ENCODE measurements around the gene KCNK18.
A peak's percentile ranks its signal among the peaks of the same experiment; 100 is the strongest.

KCNK18 gene

DNA sequence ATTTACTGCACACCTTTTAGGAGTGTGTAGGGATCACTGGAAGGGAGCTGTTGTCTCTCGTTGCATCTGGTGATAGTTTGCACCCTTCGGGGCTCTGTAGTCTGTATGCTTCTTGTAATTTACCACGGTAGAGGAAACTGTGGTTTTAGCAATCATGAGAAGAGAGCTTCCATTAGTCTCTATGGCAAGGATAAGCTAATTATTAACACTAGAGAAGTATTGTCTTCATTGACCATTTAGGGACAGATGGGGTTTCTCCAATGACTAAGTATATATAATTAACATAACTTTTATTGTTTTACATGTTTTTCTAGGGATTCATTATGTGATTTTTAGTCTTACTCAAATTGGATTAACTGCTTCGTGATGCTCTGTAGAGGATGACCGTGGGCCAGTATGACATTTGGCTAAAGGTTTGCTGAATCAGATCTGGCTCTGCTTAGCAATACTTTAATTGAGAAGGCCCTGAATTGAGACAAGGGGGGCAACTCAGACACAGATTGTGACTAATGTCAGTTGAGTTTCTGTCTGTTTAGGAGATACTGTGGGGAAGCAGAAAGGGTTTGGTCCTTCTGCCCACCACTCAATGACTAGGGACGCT is 52.3 kb downstream of the KCNK18 start:
- TF ChIP-seq, protein P1, sequence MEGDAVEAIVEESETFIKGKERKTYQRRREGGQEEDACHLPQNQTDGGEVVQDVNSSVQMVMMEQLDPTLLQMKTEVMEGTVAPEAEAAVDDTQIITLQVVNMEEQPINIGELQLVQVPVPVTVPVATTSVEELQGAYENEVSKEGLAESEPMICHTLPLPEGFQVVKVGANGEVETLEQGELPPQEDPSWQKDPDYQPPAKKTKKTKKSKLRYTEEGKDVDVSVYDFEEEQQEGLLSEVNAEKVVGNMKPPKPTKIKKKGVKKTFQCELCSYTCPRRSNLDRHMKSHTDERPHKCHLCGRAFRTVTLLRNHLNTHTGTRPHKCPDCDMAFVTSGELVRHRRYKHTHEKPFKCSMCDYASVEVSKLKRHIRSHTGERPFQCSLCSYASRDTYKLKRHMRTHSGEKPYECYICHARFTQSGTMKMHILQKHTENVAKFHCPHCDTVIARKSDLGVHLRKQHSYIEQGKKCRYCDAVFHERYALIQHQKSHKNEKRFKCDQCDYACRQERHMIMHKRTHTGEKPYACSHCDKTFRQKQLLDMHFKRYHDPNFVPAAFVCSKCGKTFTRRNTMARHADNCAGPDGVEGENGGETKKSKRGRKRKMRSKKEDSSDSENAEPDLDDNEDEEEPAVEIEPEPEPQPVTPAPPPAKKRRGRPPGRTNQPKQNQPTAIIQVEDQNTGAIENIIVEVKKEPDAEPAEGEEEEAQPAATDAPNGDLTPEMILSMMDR (IDR thresholded peaks at IDR 0.05; ENCODE audit: borderline replicate concordance, extremely low read depth, low read length, poor library complexity, severe bottlenecking): no peak
- TF ChIP-seq EZH2 (IDR thresholded peaks at IDR 0.05; ENCODE audit: borderline replicate concordance, low read depth, low read length, severe bottlenecking): no peak
- Histone ChIP-seq H3K4me3 (ENCODE audit: low read depth in 1 of 2, low read length in 2 of 2) (no peak overlapping the region), H3K27ac (ENCODE audit: low read length) (no peak overlapping the region), H3K9ac (ENCODE audit: low read depth, low read length) (no peak overlapping the region), H4K20me1 (ENCODE audit: insufficient read depth, low read length) (no peaks in the 10 kb centered on the region), H3K4me2 (ENCODE audit: insufficient read depth, low read length) (no peak overlapping the region), H3K36me3 (ENCODE audit: insufficient read depth, low read length) (no peaks in the 10 kb centered on the region), H2AFZ (ENCODE audit: low read depth, low read length) (no peak overlapping the region), H3K27me3 (ENCODE audit: insufficient read depth, low read length, poor library complexity) (peaks cover 11% of the 10 kb centered on the region), H3K79me2 (ENCODE audit: insufficient read depth, low read length) (no peaks in the 10 kb centered on the region), H3K9me3 (ENCODE audit: insufficient read depth, low read length, severe bottlenecking) (no peaks in the 10 kb centered on the region), H3K4me1 (ENCODE audit: insufficient read depth, low read length) (no peaks in the 10 kb centered on the region)
- DNase-seq (no peak), ATAC-seq (ENCODE audit: insufficient read depth, low read depth) (peak; percentile 52; the same call in 1 of the 3 replicates)

DNA sequence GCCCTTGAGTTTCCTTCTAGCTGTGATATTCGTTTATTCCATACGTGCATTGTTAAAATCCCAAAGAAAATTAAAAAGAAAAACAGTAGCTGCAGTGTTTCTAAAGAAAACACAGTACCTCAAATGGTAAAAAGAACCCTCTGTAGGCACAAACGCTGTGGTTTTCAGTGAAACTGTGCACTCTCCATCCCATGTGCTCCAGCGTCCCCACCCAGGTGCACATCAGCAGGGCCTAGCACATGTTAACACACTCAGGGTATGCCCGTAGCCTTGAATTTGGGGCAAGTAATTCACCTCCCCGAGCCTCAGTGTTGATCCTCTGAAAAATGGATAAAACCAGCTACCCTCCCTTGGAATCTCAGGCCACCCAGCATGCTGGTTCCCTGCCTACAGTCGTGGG is 53.1 kb downstream of the KCNK18 start:
- no peaks in the 10 kb centered on the region for H3K79me2 ChIP-seq (ENCODE audit: insufficient read depth, low read length)

DNA sequence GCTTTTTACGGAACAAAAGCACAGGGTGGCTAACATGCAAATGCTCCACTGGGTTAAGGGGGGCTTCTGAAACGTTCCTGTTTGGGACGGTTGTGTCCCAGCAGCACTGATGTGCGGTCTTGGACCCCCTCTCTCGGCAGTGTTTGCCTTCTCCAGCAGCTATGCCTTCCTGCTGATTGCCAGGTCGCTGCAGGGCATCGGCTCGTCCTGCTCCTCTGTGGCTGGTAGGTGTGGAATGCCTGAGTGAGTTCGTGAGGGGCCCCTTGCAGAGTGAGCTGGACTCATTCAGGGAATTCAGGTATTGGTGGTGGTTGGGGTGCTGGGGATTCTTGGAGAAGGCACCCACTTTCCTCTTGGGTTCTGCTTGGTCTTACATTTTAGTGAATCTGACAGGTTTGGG is 56.6 kb downstream of the KCNK18 start:
- H3K4me1 ChIP-seq (ENCODE audit: insufficient read depth, low read length): no peaks in the 10 kb centered on the region
- no peaks in the 10 kb centered on the region for H3K36me3 ChIP-seq (ENCODE audit: insufficient read depth, low read length)
- no peaks in the 10 kb centered on the region for H3K9me3 ChIP-seq (ENCODE audit: insufficient read depth, low read length, severe bottlenecking)
- H4K20me1 ChIP-seq (ENCODE audit: insufficient read depth, low read length): no peaks in the 10 kb centered on the region
- H3K79me2 ChIP-seq (ENCODE audit: insufficient read depth, low read length): no peaks in the 10 kb centered on the region
- no peak overlapping the region for H2AFZ ChIP-seq (ENCODE audit: low read depth, low read length)
- H3K27ac ChIP-seq (ENCODE audit: low read length): no peak overlapping the region
- no peak overlapping the region for H3K4me2 ChIP-seq (ENCODE audit: insufficient read depth, low read length)
- H3K4me3 ChIP-seq (ENCODE audit: low read depth in 1 of 2, low read length in 2 of 2): no peak overlapping the region
- DNase-seq (no peak), ATAC-seq (ENCODE audit: insufficient read depth, low read depth) (no peak)
- H3K9ac ChIP-seq (ENCODE audit: low read depth, low read length): no peak overlapping the region
- TF ChIP-seq, protein P1 (IDR thresholded peaks at IDR 0.05; ENCODE audit: borderline replicate concordance, extremely low read depth, low read length, poor library complexity, severe bottlenecking): no peak
- TF ChIP-seq EZH2 (IDR thresholded peaks at IDR 0.05; ENCODE audit: borderline replicate concordance, low read depth, low read length, severe bottlenecking): no peak
- peaks cover 7% of the 10 kb centered on the region for H3K27me3 ChIP-seq (ENCODE audit: insufficient read depth, low read length, poor library complexity)

More for the DNA sequence above, 53.1 kb downstream of the KCNK18 start:
- Histone ChIP-seq H3K4me2 (ENCODE audit: insufficient read depth, low read length) (no peak overlapping the region), H3K36me3 (ENCODE audit: insufficient read depth, low read length) (no peaks in the 10 kb centered on the region), H3K9ac (ENCODE audit: low read depth, low read length) (no peak overlapping the region), H3K9me3 (ENCODE audit: insufficient read depth, low read length, severe bottlenecking) (no peaks in the 10 kb centered on the region), H3K4me1 (ENCODE audit: insufficient read depth, low read length) (no peaks in the 10 kb centered on the region), H2AFZ (ENCODE audit: low read depth, low read length) (no peak overlapping the region), H3K27ac (ENCODE audit: low read length) (no peak overlapping the region), H4K20me1 (ENCODE audit: insufficient read depth, low read length) (no peaks in the 10 kb centered on the region), H3K27me3 (ENCODE audit: insufficient read depth, low read length, poor library complexity) (peaks cover 11% of the 10 kb centered on the region), H3K4me3 (ENCODE audit: low read depth in 1 of 2, low read length in 2 of 2) (no peak overlapping the region)
- ATAC-seq (ENCODE audit: insufficient read depth, low read depth) (no peak), DNase-seq (no peak)
- TF ChIP-seq, protein P1 (IDR thresholded peaks at IDR 0.05; ENCODE audit: borderline replicate concordance, extremely low read depth, low read length, poor library complexity, severe bottlenecking): no peak
- TF ChIP-seq EZH2 (IDR thresholded peaks at IDR 0.05; ENCODE audit: borderline replicate concordance, low read depth, low read length, severe bottlenecking): no peak
